DMS114 treated with DMSO at 0.1 percent for 48 hours (cell line): Measurements from ENCODE around the gene MYCBP2.
"Not testable (repeated sequence)": the region's sequence is repeated elsewhere in the genome, so short reads cannot be mapped to it uniquely, and the experiment has no call there.

Experiments
- DNase-seq: peaks from one replicate; lab custom pipeline; 2025; ENCODE audit not compliant: unreplicated experiment; lab: John Stamatoyannopoulos, UW

MYCBP2 gene

GRCh38 chr13:77305266-77305665, 21.6 kb downstream of the MYCBP2 start:
- DNase-seq: no peak

GRCh38 chr13:77300176-77301037, 26.5 kb downstream of the MYCBP2 start:
- no peak for DNase-seq

GRCh38 chr13:77299587-77299986, 27.3 kb downstream of the MYCBP2 start:
- no peak for DNase-seq

GRCh38 chr13:77298426-77298825, 28.5 kb downstream of the MYCBP2 start:
- no peak for DNase-seq

- no peak for DNase-seq
Observed at GRCh38 chr13:77291774-77292173, 35.1 kb downstream of the MYCBP2 start.

- no peak for DNase-seq
Observed at GRCh38 chr13:77290342-77290741, 36.6 kb downstream of the MYCBP2 start.

GRCh38 chr13:77289851-77290250, 37.0 kb downstream of the MYCBP2 start:
- no peak for DNase-seq

- not testable (repeated sequence) for DNase-seq
Observed at GRCh38 chr13:77285632-77286031, 41.3 kb downstream of the MYCBP2 start.

GRCh38 chr13:77285098-77285497, 41.8 kb downstream of the MYCBP2 start:
- no peak for DNase-seq

- DNase-seq: no peak
Observed at GRCh38 chr13:77274126-77274525, 52.8 kb downstream of the MYCBP2 start.

GRCh38 chr13:77269141-77269540, 57.8 kb downstream of the MYCBP2 start:
- DNase-seq: no peak

GRCh38 chr13:77267362-77267761, 59.5 kb downstream of the MYCBP2 start:
- DNase-seq: no peak

GRCh38 chr13:77265336-77265735, 61.6 kb downstream of the MYCBP2 start:
- DNase-seq: no peak

- DNase-seq: no peak
Observed at GRCh38 chr13:77262198-77262597, 64.7 kb downstream of the MYCBP2 start.

GRCh38 chr13:77250975-77251374, 75.9 kb downstream of the MYCBP2 start:
- no peak for DNase-seq

GRCh38 chr13:77245224-77245623, 81.7 kb downstream of the MYCBP2 start:
- DNase-seq: not testable (repeated sequence)

- DNase-seq: no peak
Observed at GRCh38 chr13:77239312-77239711, 87.6 kb downstream of the MYCBP2 start.

GRCh38 chr13:77235456-77236022, 91.4 kb downstream of the MYCBP2 start:
- no peak for DNase-seq

GRCh38 chr13:77233159-77233558, 93.7 kb downstream of the MYCBP2 start:
- no peak for DNase-seq

- no peak for DNase-seq
Observed at GRCh38 chr13:77230560-77230959, 96.3 kb downstream of the MYCBP2 start.

- DNase-seq: no peak
Observed at GRCh38 chr13:77225946-77226345, 100.9 kb downstream of the MYCBP2 start.

- DNase-seq: no peak
Observed at GRCh38 chr13:77222909-77223308, 104.0 kb downstream of the MYCBP2 start.
